Central memory CD8-positive, alpha-beta T cell (primary cell): Measurements from ENCODE around the gene SEMA3G.

Source experiments
- ATAC-seq: fragments of 150-1000 bp; cut with Tn5 transposase; replicated peaks from 2 replicates; pipeline ENCODE4 v1.10.0; 2022; ENCODE audit warnings: mild to moderate bottlenecking, moderate FRiP score, moderate number of reproducible peaks; ENCODE audit not compliant: poor library complexity, severe bottlenecking; ENCODE audit errors: extremely low read depth
- DNase-seq, 2 donors: peaks; one replicate each; pipeline ENCODE4 v3.0.0; 2021; ENCODE audit warnings: low spot score in 2 of 2
- H3K27ac Mint-ChIP-seq: one replicate; pipeline ENCODE4 v1.8.0; 2022; ENCODE audit warnings: low read depth, mild to moderate bottlenecking, moderate library complexity, mixed read lengths
- H3K27me3 Mint-ChIP-seq: one replicate; pipeline ENCODE4 v1.8.0; 2022; ENCODE audit warnings: mixed read lengths
- H3K36me3 Mint-ChIP-seq: one replicate; pipeline ENCODE4 v1.8.0; 2022; ENCODE audit warnings: mild to moderate bottlenecking, moderate library complexity, mixed read lengths; ENCODE audit not compliant: insufficient read depth
- H3K4me1 Mint-ChIP-seq: one replicate; pipeline ENCODE4 v1.8.0; 2022; ENCODE audit warnings: mixed read lengths
- H3K4me3 Mint-ChIP-seq: one replicate; pipeline ENCODE4 v1.8.0; 2022; ENCODE audit warnings: mild to moderate bottlenecking, moderate library complexity, mixed read lengths
- H3K9me3 Mint-ChIP-seq: one replicate; pipeline ENCODE4 v1.8.0; 2022; ENCODE audit warnings: mixed read lengths

Gene SEMA3G

DNA sequence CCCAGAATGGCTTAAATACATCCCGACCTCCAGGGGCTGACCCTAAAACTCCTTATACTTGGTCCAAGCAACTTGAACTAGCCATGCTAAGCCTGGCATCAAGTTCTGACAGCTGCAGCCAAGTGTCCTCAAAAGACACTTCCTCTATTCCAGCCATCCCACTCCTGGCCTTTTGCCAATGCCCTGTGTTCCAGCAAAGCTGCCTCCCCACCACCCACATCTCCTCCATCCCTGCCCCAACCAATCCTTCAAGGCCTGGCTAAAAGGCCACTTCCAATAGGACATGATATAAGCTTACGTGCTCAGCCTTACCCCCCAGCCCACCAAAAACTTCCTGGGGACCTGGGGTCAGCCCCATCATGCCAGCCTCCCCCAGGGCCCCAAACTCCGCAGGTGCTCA lies 40.9 kb downstream of the SEMA3G start:
- H3K4me1 Mint-ChIP-seq, result peaks cover 13% of the 10 kb centered on the region
- H3K9me3 Mint-ChIP-seq, result no peaks in the 10 kb centered on the region
- no peak for DNase-seq
- H3K4me3 Mint-ChIP-seq, result no peak overlapping the region
- H3K27me3 Mint-ChIP-seq, result no peaks in the 10 kb centered on the region
- H3K27ac Mint-ChIP-seq, result no peak overlapping the region
- peaks cover 60% of the 10 kb centered on the region for H3K36me3 Mint-ChIP-seq
- no peak for ATAC-seq

DNA sequence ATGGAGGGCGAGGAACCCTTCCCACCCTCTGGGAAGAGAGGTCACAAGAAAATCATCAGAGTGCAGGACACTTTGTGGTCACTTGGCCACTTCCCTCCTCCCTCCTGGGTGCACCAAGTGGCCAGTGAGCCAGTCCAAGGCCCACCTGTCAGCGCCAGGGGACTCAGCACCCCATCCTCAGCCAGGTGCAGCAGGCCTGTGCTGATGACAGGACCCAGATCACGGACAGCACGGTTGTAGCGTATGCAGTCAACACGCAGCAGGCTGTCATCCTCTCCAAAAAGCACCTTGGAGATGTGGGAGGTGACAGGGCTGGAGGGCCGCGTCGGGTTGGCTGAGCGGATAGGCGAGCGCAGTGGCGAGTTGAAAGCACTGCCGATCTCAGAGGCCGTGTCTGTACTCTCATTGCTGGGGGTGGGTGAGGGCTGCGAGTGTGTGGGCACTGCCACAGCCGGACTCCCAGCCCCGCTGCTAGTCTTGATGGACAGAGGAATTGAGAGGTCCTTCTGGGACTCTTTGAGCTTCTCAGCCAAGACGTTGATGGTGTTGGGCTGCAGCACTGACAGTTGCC lies 41.5 kb downstream of the SEMA3G start:
- no peak overlapping the region for H3K4me3 Mint-ChIP-seq
- no peak for DNase-seq
- H3K36me3 Mint-ChIP-seq, result peaks cover 62% of the 10 kb centered on the region
- no peak overlapping the region for H3K27ac Mint-ChIP-seq
- H3K27me3 Mint-ChIP-seq, result no peaks in the 10 kb centered on the region
- H3K4me1 Mint-ChIP-seq, result peaks cover 7% of the 10 kb centered on the region
- ATAC-seq, result no peak
- H3K9me3 Mint-ChIP-seq, result no peaks in the 10 kb centered on the region

DNA sequence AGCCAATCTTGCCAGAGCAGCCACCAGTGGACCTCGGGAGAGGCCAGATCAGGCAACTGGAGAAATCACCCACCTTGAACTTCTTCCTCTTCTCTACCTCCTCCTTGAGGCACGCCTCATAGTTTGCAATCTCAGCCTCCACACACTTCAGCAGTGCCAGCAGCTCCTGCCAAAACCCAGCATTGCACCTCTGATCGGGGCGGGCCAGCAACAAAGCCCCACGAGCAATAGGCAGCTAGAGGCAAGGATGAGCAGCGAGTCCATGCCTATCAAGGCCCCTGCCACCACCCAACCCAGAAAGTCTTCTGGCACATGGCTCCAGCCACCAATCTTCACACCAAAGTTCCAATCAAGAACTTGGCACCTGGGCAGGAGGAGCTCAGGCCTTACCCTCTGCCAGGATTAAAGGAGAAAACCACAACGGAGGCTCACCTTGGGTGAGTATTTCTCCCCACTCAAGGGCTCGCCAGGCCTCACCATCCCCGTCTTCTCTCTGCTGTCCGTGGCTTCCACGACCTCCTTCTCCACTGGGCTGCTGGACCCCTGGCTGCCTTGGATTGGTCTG lies 42.1 kb downstream of the SEMA3G start:
- no peak for ATAC-seq
- Mint-ChIP-seq H3K27ac (no peak overlapping the region), H3K4me3 (no peak overlapping the region), H3K9me3 (no peaks in the 10 kb centered on the region), H3K4me1 (peaks cover 1% of the 10 kb centered on the region), H3K36me3 (peaks cover 62% of the 10 kb centered on the region), H3K27me3 (no peaks in the 10 kb centered on the region)
- DNase-seq, result no peak

DNA sequence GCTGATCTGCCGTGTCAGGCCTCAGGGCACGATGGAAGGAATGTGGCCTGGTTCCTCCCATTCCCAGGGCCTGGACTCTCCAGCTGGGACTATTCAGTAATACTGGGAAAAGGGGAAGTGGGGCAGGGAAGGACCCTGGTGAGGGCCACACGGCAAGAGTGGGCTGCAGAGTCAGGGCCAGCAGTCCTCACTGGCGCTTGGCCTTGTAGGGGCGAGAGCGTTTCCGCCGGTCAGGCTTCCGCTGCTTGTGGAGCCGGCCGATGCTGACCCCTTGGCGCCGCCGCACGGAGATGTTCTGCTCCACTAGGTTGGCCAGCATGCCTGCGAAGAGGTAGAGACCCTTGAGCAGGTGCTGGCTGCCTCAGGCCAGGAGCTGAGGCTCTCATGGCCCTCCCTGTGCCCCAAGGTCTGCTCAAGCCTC lies 42.8 kb downstream of the SEMA3G start:
- ATAC-seq (no peak), DNase-seq (no peak)
- Mint-ChIP-seq H3K27ac (no peak overlapping the region), H3K4me1 (no peaks in the 10 kb centered on the region), H3K27me3 (no peaks in the 10 kb centered on the region), H3K36me3 (peaks cover 56% of the 10 kb centered on the region), H3K9me3 (no peaks in the 10 kb centered on the region), H3K4me3 (no peak overlapping the region)

DNA sequence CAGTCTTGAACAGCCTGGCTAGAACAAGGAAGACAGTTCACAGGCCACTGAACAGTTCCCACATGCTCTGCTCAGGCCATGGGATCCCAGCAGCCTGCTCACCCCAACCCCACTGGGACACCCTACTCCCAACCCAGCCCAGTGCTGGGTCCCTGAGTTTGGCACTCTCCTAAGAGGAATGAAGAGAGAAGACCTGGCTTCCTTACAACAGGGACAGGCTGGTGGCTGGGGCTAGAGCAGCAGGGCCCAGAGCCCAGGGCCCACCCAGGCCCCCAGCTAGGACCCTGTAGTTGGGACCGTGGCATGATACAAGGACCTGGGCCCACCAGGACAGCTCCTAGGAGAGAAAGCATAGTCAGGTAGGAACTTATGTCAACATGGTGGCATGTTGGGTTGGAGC lies 43.4 kb downstream of the SEMA3G start:
- no peak for ATAC-seq
- no peak overlapping the region for H3K27ac Mint-ChIP-seq
- no peak overlapping the region for H3K4me3 Mint-ChIP-seq
- no peaks in the 10 kb centered on the region for H3K27me3 Mint-ChIP-seq
- peaks cover 55% of the 10 kb centered on the region for H3K36me3 Mint-ChIP-seq
- no peak for DNase-seq
- H3K9me3 Mint-ChIP-seq, result no peaks in the 10 kb centered on the region
- H3K4me1 Mint-ChIP-seq, result no peaks in the 10 kb centered on the region

DNA sequence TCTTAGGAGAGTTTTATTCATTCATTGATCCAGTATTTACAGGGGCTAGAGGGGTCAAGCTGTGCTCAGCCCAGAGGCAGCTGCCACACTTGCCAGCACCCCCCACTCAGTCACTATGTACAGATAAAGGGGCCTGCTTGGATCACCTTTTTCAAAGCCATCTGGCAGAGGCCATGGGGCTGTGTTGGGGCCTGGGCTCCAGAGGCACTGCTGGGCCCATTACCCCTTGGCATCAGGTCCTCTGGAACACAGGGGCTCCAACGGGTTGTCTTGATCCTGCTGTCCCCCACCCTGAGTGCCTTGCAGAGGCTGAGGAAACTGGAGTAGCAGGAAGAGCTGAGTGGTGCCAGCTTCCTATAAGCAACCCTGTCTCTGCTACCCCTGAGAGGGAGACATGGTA lies 43.9 kb downstream of the SEMA3G start:
- Mint-ChIP-seq H3K4me1 (no peaks in the 10 kb centered on the region), H3K36me3 (peaks cover 52% of the 10 kb centered on the region), H3K4me3 (no peak overlapping the region), H3K27me3 (no peaks in the 10 kb centered on the region), H3K27ac (no peak overlapping the region), H3K9me3 (no peaks in the 10 kb centered on the region)
- DNase-seq (no peak), ATAC-seq (no peak)

DNA sequence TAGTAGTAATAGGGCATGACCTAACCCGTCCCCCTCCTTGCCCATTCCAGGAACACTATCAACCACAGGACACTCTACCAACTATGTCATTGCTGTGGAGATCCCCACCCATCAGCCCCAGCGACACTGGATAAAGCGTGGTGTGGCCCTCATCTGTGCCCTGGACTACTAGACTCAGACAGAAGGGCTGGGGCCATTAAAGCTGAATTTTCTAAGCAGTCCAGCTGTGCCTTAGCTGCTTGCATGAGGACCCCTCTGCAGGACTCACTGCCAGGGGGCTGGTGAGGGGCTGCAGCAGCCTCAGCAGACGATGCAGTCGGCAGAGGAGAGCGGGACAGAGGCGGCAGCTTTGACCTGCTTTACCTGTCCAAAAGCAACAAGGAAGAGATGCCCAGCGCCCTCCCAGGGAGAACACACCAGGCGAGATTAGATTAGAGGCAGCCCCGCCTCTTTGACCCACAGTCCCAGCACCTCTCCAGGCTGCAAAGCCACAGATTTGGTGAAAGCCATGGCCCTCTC lies 44.6 kb downstream of the SEMA3G start:
- no peaks in the 10 kb centered on the region for H3K4me1 Mint-ChIP-seq
- H3K9me3 Mint-ChIP-seq, result no peaks in the 10 kb centered on the region
- no peak for DNase-seq
- H3K27ac Mint-ChIP-seq, result no peak overlapping the region
- ATAC-seq, result no peak
- H3K27me3 Mint-ChIP-seq, result no peaks in the 10 kb centered on the region
- no peak overlapping the region for H3K4me3 Mint-ChIP-seq
- peaks cover 51% of the 10 kb centered on the region for H3K36me3 Mint-ChIP-seq

DNA sequence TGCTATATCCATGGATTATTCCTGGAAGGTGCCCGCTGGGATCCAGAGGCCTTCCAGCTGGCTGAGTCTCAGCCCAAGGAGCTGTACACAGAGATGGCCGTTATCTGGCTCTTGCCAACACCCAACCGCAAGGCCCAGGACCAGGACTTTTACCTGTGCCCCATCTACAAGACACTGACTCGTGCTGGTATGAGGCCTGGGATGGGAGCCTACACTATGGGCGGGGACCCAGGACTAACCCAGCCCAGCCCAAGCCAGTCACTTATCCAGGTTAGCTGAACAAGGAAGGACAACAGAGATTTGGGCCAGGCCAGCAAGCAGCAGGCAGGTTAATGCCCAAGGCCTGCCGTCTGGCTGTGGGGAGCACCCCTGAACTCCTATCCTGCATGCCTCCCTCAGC lies 45.3 kb downstream of the SEMA3G start:
- Mint-ChIP-seq H3K27ac (no peak overlapping the region), H3K4me3 (no peak overlapping the region), H3K27me3 (no peaks in the 10 kb centered on the region), H3K36me3 (peaks cover 43% of the 10 kb centered on the region), H3K9me3 (no peaks in the 10 kb centered on the region), H3K4me1 (no peaks in the 10 kb centered on the region)
- DNase-seq (no peak), ATAC-seq (no peak)

DNA sequence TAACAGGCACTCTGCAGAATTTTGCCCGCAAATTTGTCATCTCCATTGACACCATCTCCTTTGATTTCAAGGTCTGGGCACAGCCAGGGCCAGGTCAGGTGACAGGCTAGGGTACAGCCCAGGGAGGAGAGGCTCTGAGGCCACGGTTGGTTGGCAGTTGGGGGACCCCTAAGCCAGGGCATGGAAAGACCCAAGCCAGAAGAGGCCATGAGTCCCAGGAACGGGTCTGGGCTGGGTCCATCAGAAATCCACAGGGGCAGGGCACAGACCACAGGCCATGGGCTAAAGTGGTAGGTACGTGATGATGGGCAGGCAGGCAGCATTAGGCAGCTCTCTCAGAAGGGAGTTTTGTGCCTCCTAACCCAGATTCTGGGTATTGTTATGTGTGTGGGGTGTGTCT lies 45.8 kb downstream of the SEMA3G start:
- Mint-ChIP-seq H3K36me3 (peaks cover 41% of the 10 kb centered on the region), H3K9me3 (no peaks in the 10 kb centered on the region), H3K4me3 (no peak overlapping the region), H3K4me1 (no peaks in the 10 kb centered on the region), H3K27me3 (no peaks in the 10 kb centered on the region), H3K27ac (no peak overlapping the region)
- DNase-seq (no peak), ATAC-seq (no peak)

DNA sequence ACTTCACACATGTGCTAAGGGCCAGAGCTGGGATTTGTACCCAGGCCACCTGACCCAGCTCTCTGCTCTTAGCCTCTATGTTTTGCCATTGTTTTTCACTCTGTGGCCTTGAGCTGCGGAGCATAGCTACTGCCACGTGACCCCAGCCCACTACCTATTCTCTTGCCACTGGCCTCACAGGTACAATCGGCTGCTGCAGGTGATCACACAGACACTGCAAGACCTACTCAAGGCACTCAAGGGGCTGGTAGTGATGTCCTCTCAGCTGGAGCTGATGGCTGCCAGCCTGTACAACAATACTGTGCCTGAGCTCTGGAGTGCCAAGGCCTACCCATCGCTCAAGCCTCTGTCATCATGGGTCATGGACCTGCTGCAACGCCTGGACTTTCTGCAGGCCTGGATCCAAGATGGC lies 46.2 kb downstream of the SEMA3G start:
- no peak for ATAC-seq
- DNase-seq, result no peak
- H3K4me3 Mint-ChIP-seq, result no peak overlapping the region
- no peak overlapping the region for H3K27ac Mint-ChIP-seq
- H3K4me1 Mint-ChIP-seq, result no peaks in the 10 kb centered on the region
- H3K9me3 Mint-ChIP-seq, result no peaks in the 10 kb centered on the region
- peaks cover 36% of the 10 kb centered on the region for H3K36me3 Mint-ChIP-seq
- no peaks in the 10 kb centered on the region for H3K27me3 Mint-ChIP-seq

DNA sequence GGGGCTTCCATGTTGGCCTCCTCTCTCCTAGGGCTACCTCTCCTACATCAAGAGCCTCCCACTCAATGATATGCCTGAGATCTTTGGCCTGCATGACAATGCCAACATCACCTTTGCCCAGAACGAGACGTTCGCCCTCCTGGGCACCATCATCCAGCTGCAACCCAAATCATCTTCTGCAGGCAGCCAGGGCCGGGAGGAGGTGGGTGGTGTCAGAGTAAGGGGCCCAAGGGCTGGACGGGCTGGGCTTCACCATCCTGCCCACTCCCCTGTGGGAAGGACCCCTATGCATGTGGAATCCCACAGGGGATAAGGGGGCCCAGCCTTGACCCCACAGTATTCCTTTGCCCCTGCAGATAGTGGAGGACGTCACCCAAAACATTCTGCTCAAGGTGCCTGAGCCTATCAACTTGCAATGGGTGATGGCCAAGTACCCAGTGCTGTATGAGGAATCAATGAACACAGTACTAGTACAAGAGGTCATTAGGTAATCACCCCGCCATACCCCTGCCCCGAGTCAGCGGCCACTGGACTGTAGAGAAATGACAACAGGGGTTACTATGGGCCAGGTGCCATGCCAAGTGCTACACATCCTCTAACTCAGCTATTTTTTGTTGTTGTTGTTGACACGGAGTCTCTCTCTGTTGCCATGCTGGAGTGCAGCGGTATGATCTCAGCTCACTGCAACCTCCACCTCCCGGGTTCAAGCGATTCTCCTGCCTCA lies 47.1 kb downstream of the SEMA3G start:
- ATAC-seq (no peak), DNase-seq (no peak)
- H3K27ac Mint-ChIP-seq, result no peak overlapping the region
- peaks cover 30% of the 10 kb centered on the region for H3K36me3 Mint-ChIP-seq
- H3K27me3 Mint-ChIP-seq, result no peaks in the 10 kb centered on the region
- no peaks in the 10 kb centered on the region for H3K9me3 Mint-ChIP-seq
- no peaks in the 10 kb centered on the region for H3K4me1 Mint-ChIP-seq
- no peak overlapping the region for H3K4me3 Mint-ChIP-seq

DNA sequence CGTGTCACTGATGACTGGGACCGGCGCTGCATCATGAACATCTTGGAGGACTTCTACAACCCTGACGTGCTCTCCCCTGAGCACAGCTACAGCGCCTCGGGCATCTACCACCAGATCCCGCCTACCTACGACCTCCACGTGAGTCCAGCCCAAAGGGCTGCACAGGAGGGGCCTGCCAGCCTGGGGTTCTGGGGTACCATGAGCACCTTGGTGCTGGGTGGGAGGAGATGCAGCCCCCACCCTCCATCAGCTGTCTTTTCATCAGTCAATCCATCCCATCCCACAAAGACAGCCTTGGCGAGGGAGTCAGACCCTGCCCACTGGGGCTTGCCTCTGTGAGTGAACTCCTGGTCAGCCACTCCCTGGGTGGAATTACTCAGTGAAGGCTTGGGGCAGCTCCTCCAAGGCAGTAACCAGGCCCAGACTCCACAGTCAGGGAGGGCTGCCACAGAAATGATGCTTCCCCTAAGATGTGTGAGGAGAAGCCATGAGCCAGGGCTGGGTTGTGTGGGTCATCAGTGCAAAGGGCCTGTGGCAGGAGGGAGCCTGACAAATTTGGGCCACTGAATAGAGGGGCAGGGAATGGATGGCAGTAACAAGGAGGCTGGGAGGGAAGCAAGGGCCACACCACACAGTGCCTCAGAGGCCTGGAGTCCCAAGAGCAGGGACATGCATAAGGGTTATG lies 47.9 kb downstream of the SEMA3G start:
- DNase-seq, result no peak
- no peak overlapping the region for H3K4me3 Mint-ChIP-seq
- no peaks in the 10 kb centered on the region for H3K4me1 Mint-ChIP-seq
- H3K9me3 Mint-ChIP-seq, result no peaks in the 10 kb centered on the region
- peaks cover 24% of the 10 kb centered on the region for H3K36me3 Mint-ChIP-seq
- no peak overlapping the region for H3K27ac Mint-ChIP-seq
- no peaks in the 10 kb centered on the region for H3K27me3 Mint-ChIP-seq
- ATAC-seq, result no peak
